NT2/D1 (cell line): ENCODE data around the gene FAM181A.

Experiments used
- DNase-seq: peaks from one replicate; pipeline ENCODE4 v3.0.0-alpha.2; 2011; ENCODE audit warnings: low read depth, low spot score
- H3K27me3 ChIP-seq: 2 replicates; pipeline ENCODE4 v1.6.0; 2011; ENCODE audit warnings: mild to moderate bottlenecking; ENCODE audit not compliant: insufficient read length, insufficient read depth
- H3K36me3 ChIP-seq: 2 replicates; pipeline ENCODE4 v1.6.1; 2011; ENCODE audit warnings: mild to moderate bottlenecking, low read length, mixed read lengths; ENCODE audit not compliant: insufficient read depth, insufficient read length
- H3K4me1 ChIP-seq: 2 replicates; pipeline ENCODE4 v1.5.1; 2011; ENCODE audit not compliant: insufficient read depth, insufficient read length
- H3K4me3 ChIP-seq: 2 replicates; pipeline ENCODE4 v1.5.1; 2011; ENCODE audit warnings: low read depth; ENCODE audit not compliant: insufficient read length
- H3K9ac ChIP-seq: 2 replicates; pipeline ENCODE4 v1.6.0; 2011; ENCODE audit warnings: low read depth; ENCODE audit not compliant: insufficient read length
- H3K9me3 ChIP-seq: 2 replicates; pipeline ENCODE4 v1.5.1; 2011; ENCODE audit warnings: mild to moderate bottlenecking, low read length; ENCODE audit not compliant: insufficient read depth
- SUZ12 ChIP-seq: IDR thresholded peaks from 2 replicates; pipeline ENCODE4 v1.6.1; 2011; ENCODE audit not compliant: insufficient read length, insufficient read depth; ENCODE audit errors: extremely low read depth
- YY1 ChIP-seq: IDR thresholded peaks from 2 replicates; pipeline ENCODE4 v1.6.1; 2011; ENCODE audit not compliant: insufficient read length, insufficient read depth
- ZNF274 ChIP-seq: IDR thresholded peaks from 2 replicates; pipeline ENCODE4 v1.6.1; 2011; ENCODE audit warnings: mild to moderate bottlenecking, low read depth, low read length

Gene FAM181A

GRCh38 chr14:93930989-93931307 is 3.8 kb downstream of the FAM181A start:
- TF ChIP-seq SUZ12: no peak
- TF ChIP-seq ZNF274: no peak
- no peak for TF ChIP-seq YY1
- H3K36me3 ChIP-seq: no peaks in the 10 kb centered on the region
- H3K4me1 ChIP-seq: peaks cover 9% of the 10 kb centered on the region
- H3K9ac ChIP-seq: no peak overlapping the region
- no peaks in the 10 kb centered on the region for H3K9me3 ChIP-seq
- H3K4me3 ChIP-seq: no peak overlapping the region
- no peak for DNase-seq
- H3K27me3 ChIP-seq: no peaks in the 10 kb centered on the region

GRCh38 chr14:93932642-93933041 is 5.5 kb downstream of the FAM181A start:
- Histone ChIP-seq H3K9ac (no peak overlapping the region), H3K36me3 (no peaks in the 10 kb centered on the region), H3K27me3 (no peaks in the 10 kb centered on the region), H3K4me1 (peaks cover 12% of the 10 kb centered on the region), H3K9me3 (no peaks in the 10 kb centered on the region), H3K4me3 (no peak overlapping the region)
- DNase-seq: no peak
- TF ChIP-seq SUZ12 (no peak), ZNF274 (no peak), YY1 (no peak)

- no peak overlapping the region for H3K9ac ChIP-seq
- no peak overlapping the region for H3K4me3 ChIP-seq
- peaks cover 13% of the 10 kb centered on the region for H3K4me1 ChIP-seq
- H3K9me3 ChIP-seq: no peaks in the 10 kb centered on the region; the same call in 1 of the 2 replicates
- TF ChIP-seq ZNF274 (no peak), YY1 (no peak), SUZ12 (no peak)
- H3K27me3 ChIP-seq: peaks cover 11% of the 10 kb centered on the region
- DNase-seq: no peak
- no peaks in the 10 kb centered on the region for H3K36me3 ChIP-seq
Measured at GRCh38 chr14:93935213-93935612, 8.1 kb downstream of the FAM181A start.

GRCh38 chr14:93936245-93936644 is 9.1 kb downstream of the FAM181A start:
- no peaks in the 10 kb centered on the region for H3K36me3 ChIP-seq
- peaks cover 11% of the 10 kb centered on the region for H3K27me3 ChIP-seq
- no peak overlapping the region for H3K9ac ChIP-seq
- H3K9me3 ChIP-seq: no peaks in the 10 kb centered on the region; the same call in 1 of the 2 replicates
- peaks cover 13% of the 10 kb centered on the region for H3K4me1 ChIP-seq
- H3K4me3 ChIP-seq: no peak overlapping the region
- TF ChIP-seq SUZ12 (no peak), ZNF274 (no peak), YY1 (no peak)
- DNase-seq: peak; percentile 44

GRCh38 chr14:93936926-93937325 is 9.8 kb downstream of the FAM181A start:
- no peaks in the 10 kb centered on the region; the same call in 1 of the 2 replicates for H3K9me3 ChIP-seq
- no peak overlapping the region for H3K9ac ChIP-seq
- no peak for DNase-seq
- H3K36me3 ChIP-seq: no peaks in the 10 kb centered on the region
- no peak overlapping the region for H3K4me3 ChIP-seq
- peaks cover 12% of the 10 kb centered on the region for H3K4me1 ChIP-seq
- TF ChIP-seq ZNF274 (no peak), SUZ12 (no peak)
- H3K27me3 ChIP-seq: peaks cover 11% of the 10 kb centered on the region

- TF ChIP-seq SUZ12: no peak
- no peak for TF ChIP-seq YY1
- TF ChIP-seq ZNF274: no peak
- H3K9me3 ChIP-seq: no peaks in the 10 kb centered on the region; the same call in 1 of the 2 replicates
- H3K4me3 ChIP-seq: no peak overlapping the region
- no peak for DNase-seq
- H3K4me1 ChIP-seq: peaks cover 11% of the 10 kb centered on the region
- no peak overlapping the region for H3K9ac ChIP-seq
- H3K36me3 ChIP-seq: no peaks in the 10 kb centered on the region
- H3K27me3 ChIP-seq: peaks cover 11% of the 10 kb centered on the region
Measured at GRCh38 chr14:93937519-93937918, 10.4 kb downstream of the FAM181A start.

- Histone ChIP-seq H3K9me3 (no peaks in the 10 kb centered on the region; the same call in 1 of the 2 replicates), H3K4me1 (peaks cover 11% of the 10 kb centered on the region), H3K36me3 (no peaks in the 10 kb centered on the region), H3K4me3 (no peak overlapping the region), H3K27me3 (peaks cover 11% of the 10 kb centered on the region), H3K9ac (peak overlapping the region; percentile 56)
- DNase-seq: no peak
- no peak for TF ChIP-seq YY1
- TF ChIP-seq ZNF274: no peak
- no peak for TF ChIP-seq SUZ12
Measured at GRCh38 chr14:93938751-93939303, 11.7 kb downstream of the FAM181A start.

GRCh38 chr14:93939304-93940229 is 12.4 kb downstream of the FAM181A start:
- peak overlapping the region; percentile 56 for H3K9ac ChIP-seq
- H3K4me3 ChIP-seq: peak overlapping the region; percentile 18
- no peak for TF ChIP-seq ZNF274
- TF ChIP-seq YY1: no peak
- no peak for TF ChIP-seq SUZ12
- no peaks in the 10 kb centered on the region; the same call in 1 of the 2 replicates for H3K9me3 ChIP-seq
- no peaks in the 10 kb centered on the region for H3K36me3 ChIP-seq
- peaks cover 11% of the 10 kb centered on the region for H3K4me1 ChIP-seq
- H3K27me3 ChIP-seq: peaks cover 11% of the 10 kb centered on the region
- DNase-seq: peak; percentile 43
